Retina (tissue), 1 donor: ENCODE data around the gene GTF2H4.
"Not testable (repeated sequence)": the region's sequence is repeated elsewhere in the genome, so short reads cannot be mapped to it uniquely, and the experiment has no call there.

ENCODE experiments used
- DNase-seq: peaks from one replicate; pipeline ENCODE4 v3.0.0-alpha.2; 2016

GTF2H4 gene

DNA sequence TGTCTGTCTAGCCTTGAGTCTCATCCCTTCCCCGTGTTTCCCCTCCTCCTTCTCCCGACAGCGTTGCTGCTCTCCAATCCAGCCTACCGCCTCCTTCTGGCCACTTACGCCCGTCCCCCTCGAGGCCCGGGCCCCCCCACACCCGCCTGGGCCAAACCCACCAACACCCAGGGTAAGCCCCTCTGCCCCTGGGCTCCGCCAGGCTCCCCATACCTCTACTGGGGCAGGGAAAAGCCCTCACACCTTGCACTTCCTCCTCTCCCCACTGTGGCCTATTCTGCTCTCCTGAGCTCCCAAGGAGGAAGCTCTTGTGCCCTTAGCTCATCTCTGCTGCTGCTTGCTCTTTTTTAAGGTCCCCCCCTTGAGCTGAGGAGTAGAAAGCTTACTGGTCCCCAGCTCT is 12.7 kb upstream of the GTF2H4 start:
- no peak for DNase-seq

GRCh38 chr6:30896541-30896940 is 11.5 kb upstream of the GTF2H4 start:
- DNase-seq, result no peak

DNA sequence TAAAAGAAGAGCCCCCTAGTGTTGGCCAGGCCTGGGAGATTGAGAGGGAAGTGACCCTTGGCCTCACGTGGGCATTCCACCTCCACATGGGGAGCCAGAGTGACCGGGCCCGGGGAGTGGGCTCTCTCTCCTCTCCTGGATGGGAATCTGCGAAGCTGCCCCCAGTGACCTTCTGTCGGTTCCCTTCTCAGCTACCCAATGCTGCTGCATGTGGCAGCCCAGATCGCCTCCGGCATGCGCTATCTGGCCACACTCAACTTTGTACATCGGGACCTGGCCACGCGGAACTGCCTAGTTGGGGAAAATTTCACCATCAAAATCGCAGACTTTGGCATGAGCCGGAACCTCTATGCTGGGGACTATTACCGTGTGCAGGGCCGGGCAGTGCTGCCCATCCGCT is 10.1 kb upstream of the GTF2H4 start:
- DNase-seq, result no peak

GRCh38 chr6:30898750-30899360 is 9.2 kb upstream of the GTF2H4 start:
- DNase-seq, result no peak

DNA sequence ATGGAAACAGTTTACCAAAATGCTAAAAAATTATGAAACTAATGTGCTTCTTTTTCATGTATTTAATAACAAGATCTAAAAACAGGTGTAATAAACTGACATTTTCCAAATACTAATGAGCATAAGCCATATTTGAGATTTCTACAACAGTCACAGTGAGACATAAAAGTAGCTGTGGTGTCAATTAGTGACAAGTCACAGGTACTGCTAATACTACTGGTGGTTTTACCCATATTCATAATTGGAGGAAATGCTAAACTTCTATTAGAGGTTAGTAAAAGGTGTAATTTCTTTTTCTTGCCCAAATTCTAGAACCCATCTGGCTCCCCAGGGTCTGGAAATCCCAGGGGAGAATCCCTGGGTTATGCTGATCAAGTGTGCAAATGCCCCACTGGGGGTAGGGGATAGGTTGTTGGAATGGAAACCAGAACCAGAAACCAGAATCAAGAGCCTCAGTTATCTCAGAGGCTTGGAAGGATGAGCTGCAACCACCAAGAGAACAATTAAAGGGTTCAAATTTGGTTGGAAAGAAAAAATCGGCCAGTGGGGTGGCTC is 7.1 kb upstream of the GTF2H4 start:
- DNase-seq, result no peak

DNA sequence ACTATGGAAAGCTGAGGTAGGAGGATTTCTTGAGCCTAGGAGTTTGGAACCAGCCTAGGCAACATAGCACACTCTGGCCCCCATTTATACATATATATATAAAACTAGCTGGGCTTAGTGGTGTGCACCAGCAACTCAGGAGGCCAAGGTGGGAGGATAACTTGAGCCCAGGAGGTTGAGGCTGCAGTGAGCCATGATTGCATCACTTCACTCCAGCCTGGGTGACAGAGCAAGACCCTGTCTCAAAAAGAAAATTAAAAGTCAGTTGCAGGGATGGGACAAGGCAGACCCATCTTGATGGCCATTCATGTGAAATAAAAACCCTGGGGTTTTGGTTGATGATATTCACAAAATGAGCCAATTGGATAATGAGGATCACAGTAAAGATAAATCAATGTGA is 6.6 kb upstream of the GTF2H4 start:
- no peak for DNase-seq

DNA sequence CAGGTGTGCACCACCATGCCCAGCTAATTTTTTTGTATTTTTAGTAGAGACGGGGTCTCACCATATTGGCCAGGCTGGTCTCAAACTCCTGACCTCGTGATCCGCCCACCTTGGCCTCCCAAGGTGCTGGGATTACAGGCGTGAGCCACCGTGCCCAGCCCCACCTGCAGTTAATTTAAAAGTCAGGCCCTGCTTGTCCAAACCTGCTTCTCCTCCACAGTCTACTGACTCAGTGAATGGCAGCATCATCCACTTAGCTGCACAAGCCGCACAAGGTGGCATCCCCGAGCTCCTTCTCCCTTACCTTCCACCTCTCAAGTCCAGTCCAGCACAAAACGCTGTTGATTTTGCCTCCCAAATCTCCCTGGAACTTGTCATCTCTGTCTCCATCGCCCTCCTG is 5.8 kb upstream of the GTF2H4 start:
- not testable (repeated sequence) for DNase-seq

DNA sequence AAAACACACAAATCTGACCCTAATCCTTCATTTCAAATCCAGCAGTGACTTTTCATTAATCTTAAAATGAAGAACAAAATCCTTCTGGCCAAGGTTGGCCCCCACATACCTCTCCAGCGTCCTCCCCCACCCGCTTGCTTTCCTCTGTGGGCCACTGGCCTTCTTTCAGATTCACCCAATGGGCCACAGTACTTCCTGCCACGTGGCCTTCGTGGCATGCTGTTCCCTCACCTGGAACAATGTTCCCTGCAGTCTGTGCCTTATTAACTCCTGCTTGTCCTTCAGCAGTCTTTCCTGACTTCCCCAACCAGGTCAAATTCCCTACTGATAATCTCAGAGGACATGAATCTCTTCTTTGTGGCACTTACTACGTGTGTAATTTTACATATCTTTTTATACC is 5.3 kb upstream of the GTF2H4 start:
- no peak for DNase-seq

DNA sequence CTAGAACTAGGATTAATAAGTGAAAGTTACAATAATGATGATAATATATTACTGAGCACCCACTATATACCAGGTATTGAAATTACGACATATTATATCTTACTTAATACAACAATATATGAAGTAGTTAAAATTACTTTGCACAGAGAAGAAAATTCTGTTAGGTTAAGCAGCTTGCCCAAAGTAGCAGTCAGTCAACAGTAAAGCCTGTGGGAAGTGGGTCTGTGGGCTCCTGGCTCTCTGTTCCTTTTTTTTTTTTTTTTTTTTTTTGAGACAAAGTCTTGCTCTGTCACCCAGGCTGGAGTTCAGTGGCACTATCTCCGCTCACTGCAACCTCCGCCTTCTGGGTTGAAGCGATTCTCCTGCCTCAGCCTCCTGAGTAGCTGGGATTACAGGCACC is 4.8 kb upstream of the GTF2H4 start:
- no peak for DNase-seq

- not testable (repeated sequence) for DNase-seq
Observed at GRCh38 chr6:30907290-30907757, 683 bp upstream of the GTF2H4 start.

DNA sequence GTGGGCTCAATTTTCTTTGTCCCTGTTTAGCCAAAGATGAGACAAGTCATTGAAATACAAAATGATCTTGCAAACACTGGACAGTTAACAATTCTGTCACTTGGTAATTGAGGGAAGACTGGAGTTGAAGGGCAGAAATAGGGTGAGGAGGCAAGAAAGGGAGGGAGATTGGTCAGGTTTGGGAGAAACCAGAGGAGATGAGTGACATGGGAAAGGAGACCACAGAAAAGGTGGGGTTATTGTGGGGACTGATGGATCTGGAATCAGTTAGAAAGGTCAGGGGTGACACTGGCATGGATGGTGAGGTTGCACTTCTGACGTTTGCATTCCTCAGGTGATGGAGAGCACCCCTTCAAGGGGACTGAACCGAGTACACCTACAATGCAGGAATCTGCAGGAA is 693 bp downstream of the GTF2H4 start:
- DNase-seq, result no peak

DNA sequence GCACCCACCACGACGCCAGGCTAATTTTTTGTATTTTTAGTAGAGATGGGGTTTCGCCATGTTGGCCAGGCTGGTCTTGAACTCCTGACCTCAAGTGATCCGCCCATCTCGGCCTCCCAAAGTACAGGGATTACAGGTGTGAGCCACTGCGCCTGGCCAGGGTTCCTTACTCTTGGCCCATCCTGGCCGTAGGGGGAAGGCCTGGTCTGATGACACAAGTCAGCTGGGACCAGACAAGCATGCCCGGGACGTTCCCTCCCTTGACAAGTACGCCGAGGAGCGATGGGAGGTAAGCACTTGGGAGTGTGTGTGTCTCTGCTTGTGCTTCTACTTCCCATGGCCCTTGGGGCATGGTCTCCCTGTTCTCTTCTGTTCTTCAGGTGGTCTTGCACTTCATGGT is 2.5 kb downstream of the GTF2H4 start:
- not testable (repeated sequence) for DNase-seq

DNA sequence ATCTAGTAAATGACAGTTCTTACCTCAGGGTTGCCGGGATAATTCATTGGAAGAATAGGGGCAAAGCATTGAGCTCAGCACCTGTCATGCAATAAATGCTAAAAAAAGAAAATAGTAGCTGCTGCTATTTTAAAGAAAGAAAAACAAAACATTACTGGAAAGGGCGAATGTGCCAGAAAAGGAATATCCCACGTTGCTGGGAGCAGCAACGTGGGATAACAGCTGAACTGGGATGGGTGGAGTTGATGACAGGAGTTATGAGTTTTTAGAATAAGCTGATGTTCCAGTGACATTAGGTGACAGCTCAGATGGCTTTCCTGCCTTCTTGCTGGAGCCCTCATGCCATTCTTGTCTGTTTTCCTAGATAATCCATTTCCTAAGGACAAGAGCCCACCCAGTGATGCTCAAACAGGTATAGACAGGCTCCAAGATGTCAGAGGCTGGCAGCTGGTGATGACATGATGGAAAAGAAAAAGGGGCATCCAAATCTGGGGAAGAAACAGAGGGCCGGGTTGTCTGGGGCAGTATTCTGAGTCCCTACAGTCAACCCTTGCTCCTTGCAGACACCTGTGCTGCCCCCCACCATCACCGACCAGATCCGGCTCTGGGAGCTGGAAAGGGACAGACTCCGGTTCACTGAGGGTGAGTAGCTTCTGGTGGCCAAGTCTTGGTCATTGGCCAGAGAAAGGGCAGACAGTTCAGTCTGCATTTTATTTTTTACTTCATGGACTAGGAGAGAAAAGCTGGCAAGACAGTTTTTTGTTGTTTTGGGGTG is 4.9 kb downstream of the GTF2H4 start:
- no peak for DNase-seq

- DNase-seq, result no peak
Observed at GRCh38 chr6:30913721-30914075, 5.7 kb downstream of the GTF2H4 start.

GRCh38 chr6:30914076-30914853 is 6.3 kb downstream of the GTF2H4 start, which contains the start of gene VARS2:
VARS2 (plus strand) TSS chr6:30914238; CDS start chr6:30914837, 599 bp downstream.
- peak; percentile 96 for DNase-seq

- peak; percentile 43 for DNase-seq
Observed at GRCh38 chr6:30914854-30915590, 7.0 kb downstream of the GTF2H4 start.

DNA sequence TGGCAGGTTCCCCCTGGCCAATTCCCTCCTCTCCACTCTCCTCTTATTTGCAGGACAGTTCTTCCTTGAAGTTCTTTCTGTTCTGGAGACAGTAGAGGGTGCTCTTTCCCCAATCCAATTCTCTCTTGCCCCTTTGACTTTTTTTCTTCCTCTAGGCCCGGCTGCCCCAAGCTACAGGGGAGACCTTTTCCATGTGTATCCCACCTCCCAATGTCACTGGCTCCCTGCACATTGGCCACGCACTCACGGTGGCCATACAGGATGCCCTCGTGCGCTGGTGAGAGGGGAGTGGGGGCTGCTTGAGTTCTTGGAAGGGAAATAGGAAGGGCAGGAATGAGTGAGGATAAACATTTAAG is 7.6 kb downstream of the GTF2H4 start:
- DNase-seq, result peak; percentile 66

DNA sequence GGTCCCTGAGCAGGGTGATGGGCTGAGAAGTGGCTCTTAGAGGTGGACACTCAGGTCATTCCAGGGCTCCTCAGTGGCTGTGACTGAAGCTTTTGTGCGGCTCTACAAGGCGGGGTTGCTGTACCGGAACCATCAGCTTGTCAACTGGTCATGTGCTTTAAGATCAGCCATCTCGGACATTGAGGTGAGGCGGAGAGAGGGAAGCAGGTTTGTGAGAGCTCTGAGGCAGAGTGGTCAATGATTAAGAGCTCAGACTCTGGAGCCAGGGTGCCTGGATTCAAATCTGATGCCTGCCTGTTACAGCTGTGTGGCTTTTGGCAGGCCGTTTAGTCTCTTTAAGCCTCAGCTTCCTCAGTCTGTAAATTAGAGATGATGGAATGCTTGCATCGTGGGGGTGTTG is 9.0 kb downstream of the GTF2H4 start:
- DNase-seq, result no peak

DNA sequence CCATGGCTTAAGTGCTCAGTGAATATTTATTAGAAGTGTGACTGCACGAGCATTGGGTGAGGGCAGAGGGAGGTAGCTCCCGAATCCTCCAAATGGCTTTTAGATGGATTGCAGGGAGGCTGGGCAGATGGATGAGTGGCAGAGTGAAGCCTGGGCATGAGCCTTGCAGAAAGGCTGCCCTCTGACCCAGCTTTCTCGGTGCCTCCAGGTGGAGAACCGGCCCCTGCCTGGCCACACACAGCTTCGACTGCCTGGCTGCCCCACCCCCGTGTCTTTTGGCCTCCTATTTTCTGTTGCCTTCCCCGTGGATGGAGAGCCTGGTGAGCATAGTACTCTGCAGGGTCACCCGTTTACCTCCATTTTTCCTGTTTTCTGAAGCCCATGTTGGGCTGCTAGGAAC is 9.5 kb downstream of the GTF2H4 start:
- no peak for DNase-seq

DNA sequence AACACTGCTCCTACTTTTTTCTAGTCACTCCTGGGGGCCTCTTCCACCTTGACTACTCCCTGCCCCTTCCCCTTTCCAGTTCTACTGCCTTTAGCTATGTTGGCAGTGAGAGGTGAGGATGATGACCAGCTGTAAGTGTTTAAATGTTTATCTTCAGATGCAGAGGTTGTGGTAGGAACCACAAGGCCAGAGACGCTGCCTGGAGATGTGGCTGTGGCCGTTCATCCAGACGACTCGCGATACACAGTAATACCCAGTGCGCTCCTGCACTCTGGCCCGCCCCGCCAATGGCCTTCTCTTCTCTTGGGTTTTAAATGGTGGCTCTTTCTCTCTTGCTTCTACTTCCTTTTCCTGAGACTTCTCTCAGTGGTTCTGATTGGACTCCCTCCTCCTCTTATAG is 10.7 kb downstream of the GTF2H4 start:
- no peak for DNase-seq

DNA sequence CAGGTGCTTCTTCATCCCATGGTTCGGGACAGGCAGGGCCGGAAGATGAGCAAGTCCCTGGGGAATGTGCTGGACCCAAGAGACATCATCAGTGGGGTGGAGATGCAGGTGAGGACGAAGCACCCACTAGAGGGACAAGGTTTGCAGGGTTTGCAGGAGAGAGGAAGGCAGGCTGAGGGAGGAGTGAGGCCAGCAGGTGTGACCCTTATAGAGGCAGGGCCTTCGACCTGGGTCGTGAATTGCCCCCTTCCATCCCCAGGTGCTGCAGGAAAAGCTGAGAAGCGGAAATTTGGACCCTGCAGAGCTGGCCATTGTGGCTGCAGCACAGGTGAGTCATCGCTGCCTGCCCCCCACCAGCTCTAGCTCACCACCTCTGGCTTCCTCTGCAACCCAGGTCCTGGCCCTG is 14.4 kb downstream of the GTF2H4 start:
- no peak for DNase-seq

DNA sequence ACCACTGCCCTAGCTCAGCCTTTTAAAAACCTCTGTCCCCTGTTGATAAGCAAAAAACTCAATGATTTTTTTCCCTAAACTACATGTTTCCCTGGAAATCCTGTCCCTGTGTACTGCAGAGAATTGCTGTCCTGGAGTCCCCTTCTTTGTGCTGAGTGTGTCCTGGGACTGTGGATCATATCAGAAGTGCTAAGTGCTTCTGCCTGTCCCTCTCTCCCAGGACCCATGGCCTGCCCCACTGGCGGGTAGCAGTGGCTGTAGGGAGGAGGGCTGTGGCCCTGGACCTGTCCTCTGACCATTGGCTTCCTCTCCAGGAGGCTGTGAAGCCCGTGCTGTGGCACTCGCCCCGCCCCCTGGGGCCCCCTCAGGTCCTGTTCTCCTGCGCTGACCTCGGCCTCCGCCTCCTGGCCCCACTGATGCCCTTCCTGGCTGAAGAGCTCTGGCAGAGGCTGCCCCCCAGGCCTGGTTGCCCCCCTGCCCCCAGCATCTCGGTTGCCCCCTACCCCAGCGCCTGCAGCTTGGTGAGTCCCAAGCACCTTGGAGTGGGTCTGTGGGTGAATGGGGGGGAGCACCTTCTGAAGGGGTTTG is 16.1 kb downstream of the GTF2H4 start:
- DNase-seq, result not testable (repeated sequence)
